ENCODE measurements around the gene LIPF.
A peak's percentile ranks its signal among the peaks of the same experiment; 100 is the strongest.
"Not testable (repeated sequence)": the region's sequence is repeated elsewhere in the genome, so short reads cannot be mapped to it uniquely, and the experiment has no call there.

LIPF gene

DNA sequence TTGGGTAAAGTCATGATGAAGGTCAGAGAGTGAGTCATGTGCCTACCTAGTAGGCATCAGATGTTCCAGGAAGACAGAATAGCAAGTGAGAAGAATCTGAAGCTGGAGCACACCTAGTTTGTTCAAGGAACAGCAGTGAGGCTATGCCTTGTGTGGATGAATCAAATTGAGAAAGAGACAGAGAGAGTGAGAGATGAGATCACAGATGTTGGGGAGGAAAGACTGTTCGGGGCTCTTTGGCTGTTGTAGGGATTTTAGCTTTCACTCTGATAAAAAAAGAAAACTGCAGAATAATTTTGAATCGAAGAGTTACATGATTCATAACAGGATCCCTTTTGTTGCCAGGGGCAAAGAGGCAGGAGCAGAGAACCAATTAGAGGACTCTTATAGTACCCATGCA is 6.3 kb downstream of the LIPF start:
- no peak for DNase-seq (ENCODE audit: low read depth)
- H3K4me3 ChIP-seq (ENCODE audit: low read depth, low read length), result no peak overlapping the region

DNA sequence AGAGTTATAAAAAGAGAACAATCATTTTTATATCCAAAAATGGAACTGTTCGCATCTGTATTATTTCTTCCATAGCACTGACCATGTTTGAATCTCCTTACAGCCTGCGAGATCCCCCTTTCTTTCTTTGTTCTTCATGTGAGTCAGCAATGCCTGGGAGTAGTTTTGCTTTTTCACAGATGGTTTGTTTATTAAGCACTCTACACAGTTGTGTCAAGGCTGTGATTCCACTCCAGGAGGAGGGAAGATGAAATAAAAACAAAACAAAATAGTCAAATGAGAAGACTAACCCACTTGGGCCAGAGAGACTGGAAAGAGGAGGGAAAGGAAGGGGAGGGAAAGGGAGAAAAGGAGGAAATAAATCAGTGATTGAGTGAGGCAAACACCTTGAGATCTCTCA is 7.8 kb downstream of the LIPF start:
- H3K4me3 ChIP-seq (ENCODE audit: low read depth, low read length), result no peak overlapping the region
- DNase-seq (ENCODE audit: low read depth), result no peak

- no peak overlapping the region for H3K4me3 ChIP-seq (ENCODE audit: low read depth, low read length)
- DNase-seq (ENCODE audit: low read depth), result no peak
These were observed 12.2 kb downstream of the LIPF start for GRCh38 chr10:88676283-88677060.

- DNase-seq (ENCODE audit: low read depth), result no peak
- no peak overlapping the region for H3K4me3 ChIP-seq (ENCODE audit: low read depth, low read length)
These were observed 16.7 kb downstream of the LIPF start for GRCh38 chr10:88680958-88681357.

DNA sequence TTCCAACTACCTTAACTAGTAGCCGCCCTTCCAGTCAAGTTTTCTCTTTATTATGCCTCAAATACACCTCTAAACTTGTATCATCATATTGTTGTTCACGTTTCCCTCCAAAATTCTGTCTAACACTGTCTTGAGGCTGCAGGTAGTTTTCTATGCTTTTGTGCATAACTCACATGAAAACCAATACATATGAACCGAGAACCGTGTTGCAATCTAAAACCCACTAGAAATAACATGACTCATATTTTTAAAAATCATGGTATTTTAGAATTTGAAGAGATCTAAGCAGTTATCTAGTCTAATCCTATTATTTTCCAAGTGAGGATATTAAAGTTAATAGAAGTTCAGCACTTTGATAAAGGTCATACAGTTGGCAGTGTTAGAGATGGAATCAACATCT is 18.2 kb downstream of the LIPF start:
- no peak overlapping the region for H3K4me3 ChIP-seq (ENCODE audit: low read depth, low read length)
- DNase-seq (ENCODE audit: low read depth), result no peak

DNA sequence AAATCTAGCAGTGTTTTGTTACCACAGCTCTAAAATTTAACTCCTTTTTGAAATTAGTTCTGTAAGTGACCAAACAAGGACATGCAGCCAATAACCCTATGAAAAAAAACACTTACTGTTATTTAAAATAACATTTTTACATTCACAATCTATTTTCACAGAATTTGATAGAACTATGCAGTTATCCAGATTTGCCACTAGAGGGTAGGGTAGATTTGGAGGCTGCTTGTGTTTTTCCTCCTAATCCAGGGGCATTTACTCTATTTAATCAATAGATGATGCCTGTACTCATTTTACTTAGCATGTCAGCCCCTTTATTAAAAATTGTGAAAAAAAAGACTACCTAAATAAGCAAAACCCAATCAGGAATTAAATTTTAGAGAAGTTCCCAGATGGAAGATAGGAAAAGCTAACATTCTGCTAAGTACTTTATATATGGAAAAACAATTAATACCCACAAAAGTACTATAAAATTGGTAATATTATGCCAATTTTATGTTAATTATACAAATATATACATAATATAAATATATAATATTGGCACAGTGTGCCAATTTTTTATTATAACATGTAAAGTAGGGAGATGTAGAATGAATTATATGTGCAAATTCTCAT is 23.7 kb downstream of the LIPF start:
- no peak overlapping the region for H3K4me3 ChIP-seq (ENCODE audit: low read depth, low read length)
- no peak for DNase-seq (ENCODE audit: low read depth)

DNA sequence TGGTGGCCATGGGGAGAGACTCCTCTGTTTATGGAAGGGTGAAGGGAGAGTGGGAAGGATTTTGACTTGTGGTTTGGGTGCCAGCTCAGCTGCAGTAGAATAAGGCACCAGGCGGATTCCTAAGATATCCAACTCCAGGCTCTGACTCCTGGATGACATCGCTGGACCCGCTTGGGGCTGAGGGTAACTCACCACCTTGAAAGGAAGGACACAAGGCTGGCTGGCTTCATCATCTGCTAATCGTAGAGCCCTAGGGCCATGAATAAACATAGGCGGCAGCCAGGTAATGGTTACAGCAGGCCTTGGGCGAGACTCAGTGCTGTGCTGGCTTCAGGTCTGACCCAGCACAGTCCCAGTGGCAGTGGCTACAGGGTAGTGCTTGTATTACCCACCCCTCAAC is 25.1 kb downstream of the LIPF start:
- H3K4me3 ChIP-seq (ENCODE audit: low read depth, low read length), result no peak overlapping the region
- DNase-seq (ENCODE audit: low read depth), result no peak

DNA sequence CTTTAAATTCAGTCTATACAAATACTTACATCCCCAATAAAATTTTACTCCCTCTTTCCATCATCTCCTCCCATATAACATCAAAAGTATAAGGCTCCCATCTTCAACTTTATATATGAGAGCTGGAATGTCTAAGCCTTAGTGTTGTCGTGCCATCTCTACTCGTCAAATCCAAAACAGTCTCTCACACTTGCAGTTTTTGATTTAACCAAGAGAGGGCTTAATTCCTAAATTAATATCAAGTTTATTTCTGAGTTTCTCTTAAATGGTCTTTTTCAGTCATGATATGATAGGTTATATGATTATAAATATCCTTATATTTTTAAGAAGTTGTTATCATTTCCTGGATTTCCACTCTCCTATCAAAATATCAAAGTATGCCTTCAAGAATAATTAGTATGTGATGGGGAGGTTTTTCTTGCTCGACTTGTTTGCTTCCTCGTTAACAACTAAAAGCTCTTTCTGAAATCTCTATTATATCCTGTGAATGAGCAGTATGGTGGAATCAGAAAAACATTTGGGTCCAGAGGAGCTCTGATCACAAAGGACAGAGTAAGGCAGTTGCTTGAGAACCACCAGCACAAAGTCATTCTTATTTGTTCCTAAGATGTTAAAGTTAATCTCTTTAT is 29.3 kb downstream of the LIPF start:
- no peak for DNase-seq (ENCODE audit: low read depth)
- no peak overlapping the region for H3K4me3 ChIP-seq (ENCODE audit: low read depth, low read length)

- H3K4me3 ChIP-seq (ENCODE audit: low read depth, low read length), result no peak overlapping the region
- no peak for DNase-seq (ENCODE audit: low read depth)
These were observed 38.8 kb downstream of the LIPF start for GRCh38 chr10:88702848-88703597.

DNA sequence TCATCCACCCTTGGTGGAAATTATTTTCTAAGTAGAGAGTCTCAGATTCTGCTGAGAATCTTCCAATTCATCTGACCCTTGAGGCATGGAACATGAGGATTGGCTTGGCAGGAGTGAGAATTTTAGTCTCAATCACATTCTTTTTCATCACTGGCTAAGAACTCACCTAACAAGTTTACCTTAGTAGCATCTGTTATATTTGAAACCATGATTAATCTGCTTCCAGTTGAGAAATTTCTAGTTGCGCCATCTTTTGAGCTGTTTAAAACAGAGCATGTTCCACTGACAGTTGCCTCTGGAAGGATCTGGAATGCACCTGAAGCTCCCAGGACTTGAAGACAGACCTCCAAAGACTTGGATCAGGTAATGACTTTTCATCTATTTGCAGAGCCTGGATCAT is 41.7 kb downstream of the LIPF start, which contains the start of gene LIPK:
Gene LIPK (plus strand): TSS at position 292 of the 400 bp plus-strand sequence. CDS start 18,295 bp downstream, outside the sequence.
- DNase-seq (ENCODE audit: low read depth), result no peak
- H3K4me3 ChIP-seq (ENCODE audit: low read depth, low read length), result no peak within 1 kb of the TSS

DNA sequence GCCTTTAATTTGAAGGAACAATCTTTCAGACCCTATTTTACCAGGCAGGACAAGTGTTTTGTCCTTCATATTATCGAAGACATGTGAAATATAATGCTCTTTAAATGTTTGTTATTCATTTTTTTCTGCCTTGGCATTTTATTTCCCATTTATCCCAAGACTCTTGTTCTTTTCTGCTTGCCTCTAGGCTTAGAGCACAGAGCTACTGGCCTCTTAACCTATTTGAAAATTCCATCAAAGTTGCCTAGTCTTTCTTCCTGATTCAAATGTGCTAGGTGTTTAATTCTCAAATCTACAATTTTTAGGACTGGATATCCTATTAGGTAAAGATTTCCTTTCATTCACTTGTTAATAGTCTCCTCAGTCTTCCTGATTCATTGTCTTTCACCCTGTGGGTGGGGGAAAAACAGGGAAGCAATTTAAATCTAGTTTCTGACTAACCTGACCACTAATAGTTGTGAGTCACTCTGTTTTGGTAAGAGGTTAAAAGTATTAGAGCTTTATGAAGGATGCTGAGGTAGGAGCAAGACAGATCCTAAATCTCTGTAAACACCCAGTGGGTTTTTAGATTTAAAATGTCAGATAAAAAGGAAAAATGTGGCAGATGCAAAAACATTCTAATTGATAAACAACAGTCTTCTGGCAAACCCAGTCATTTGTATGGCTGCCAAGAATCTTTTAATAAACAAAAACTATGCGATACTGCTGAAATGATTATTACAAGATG is 43.4 kb downstream of the LIPF start:
- DNase-seq (ENCODE audit: low read depth), result peak; percentile 43
- no peak overlapping the region for H3K4me3 ChIP-seq (ENCODE audit: low read depth, low read length)

- DNase-seq (ENCODE audit: low read depth); H3K4me3 ChIP-seq (ENCODE audit: low read depth, low read length): not testable (repeated sequence)
These were observed 45.1 kb downstream of the LIPF start for GRCh38 chr10:88709361-88709760.

DNA sequence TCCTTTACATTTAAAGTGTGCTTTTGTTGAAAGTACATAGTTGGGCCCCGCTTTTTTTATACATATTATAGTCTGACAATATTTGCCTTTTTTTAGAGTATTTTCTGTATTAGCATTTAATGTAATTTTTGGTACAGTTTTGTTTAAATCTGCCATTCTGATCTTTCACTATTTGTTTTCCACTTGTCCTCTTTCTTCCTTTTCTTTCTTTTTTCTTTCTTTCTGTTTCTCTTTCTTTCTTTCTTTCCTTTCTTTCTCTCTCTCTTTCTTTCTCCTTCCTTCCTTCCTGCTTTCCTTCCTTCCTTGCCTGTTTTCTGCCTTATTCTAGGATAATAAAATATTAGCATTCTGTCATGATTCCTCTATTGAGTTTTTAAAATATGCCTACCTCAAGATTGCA is 51.3 kb downstream of the LIPF start:
- H3K4me3 ChIP-seq (ENCODE audit: low read depth, low read length), result no peak overlapping the region
- no peak for DNase-seq (ENCODE audit: low read depth)

DNA sequence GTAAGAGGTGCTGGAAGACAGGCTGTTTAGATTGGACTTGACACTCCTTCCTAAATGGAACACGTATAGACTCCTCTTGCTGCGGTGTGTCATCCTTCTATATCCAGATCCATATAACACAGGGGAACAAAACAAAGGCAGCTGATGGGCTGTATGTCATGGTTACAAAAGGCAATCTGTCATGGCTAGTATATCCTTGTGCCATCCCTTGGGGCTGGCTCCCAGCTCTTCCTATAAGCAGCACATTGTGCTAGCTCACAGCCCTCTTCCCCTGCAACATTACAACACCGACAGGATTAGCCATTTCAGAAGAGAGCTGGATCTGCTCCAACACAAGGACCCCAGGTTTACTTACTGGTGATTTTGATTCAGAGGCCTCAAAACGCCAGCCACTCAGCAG is 57.1 kb downstream of the LIPF start:
- no peak overlapping the region for H3K4me3 ChIP-seq (ENCODE audit: low read depth, low read length)
- no peak for DNase-seq (ENCODE audit: low read depth)

DNA sequence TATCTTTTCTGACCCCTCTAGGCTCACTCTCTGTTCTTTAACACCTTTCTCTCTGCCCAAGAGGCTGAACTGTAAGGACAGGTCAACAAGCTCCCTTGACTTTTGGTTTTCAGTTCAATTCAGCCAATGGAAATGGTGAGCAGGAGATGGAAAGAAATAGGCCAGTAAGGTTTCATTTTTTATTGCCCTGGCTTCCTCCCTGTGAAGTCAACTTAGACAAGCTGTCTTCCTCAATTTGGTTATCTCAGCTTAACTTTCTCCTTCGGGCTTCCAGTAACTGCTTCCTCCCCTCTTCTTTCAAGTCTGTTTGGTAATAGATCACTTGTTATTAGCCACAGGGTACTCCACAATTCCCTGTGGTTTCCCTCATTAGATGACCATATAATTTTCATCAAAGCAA is 61.6 kb downstream of the LIPF start:
- no peak for DNase-seq (ENCODE audit: low read depth)
- no peak overlapping the region for H3K4me3 ChIP-seq (ENCODE audit: low read depth, low read length)

DNA sequence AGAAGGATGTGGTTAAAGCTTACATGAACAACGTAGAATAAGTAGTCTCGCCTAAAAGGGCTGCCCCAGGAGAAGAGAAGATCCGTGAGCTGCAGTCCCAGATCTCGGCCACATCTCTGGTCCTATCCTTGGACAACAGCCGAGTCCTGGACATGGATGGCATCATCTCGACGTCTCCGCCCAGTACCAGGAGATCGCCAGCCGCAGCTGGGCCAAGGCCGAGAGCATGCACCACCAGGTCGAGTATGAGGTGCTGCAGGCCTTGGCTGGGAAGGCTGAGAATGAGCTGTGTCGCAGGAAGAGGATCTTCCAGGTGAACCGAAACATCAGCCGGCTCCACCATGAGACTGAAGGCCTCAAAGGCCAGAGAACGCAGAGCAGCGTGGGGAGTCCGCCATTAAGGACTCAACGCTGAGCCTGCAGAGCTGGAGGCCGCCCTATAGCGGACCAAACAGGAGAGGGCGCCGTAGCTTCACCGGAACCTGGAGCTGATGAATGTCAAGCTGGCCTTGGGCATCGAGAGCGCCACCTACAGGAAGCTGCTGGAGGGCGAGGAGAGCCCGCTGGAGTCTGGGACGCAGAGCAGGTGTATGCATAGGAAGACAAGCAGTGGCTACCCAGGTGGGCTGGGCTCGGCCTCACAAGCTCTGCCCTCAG is 64.0 kb downstream of the LIPF start:
- no peak for DNase-seq (ENCODE audit: low read depth)
- H3K4me3 ChIP-seq (ENCODE audit: low read depth, low read length), result no peak overlapping the region

Data from skeletal muscle cell (primary cell).